T47D (cell line): ENCODE data around the gene WIPF3.

Source experiments
- DNase-seq, 2 experiments: peaks; one replicate each; pipeline versions ENCODE4 v3.0.0 to v3.0.0-alpha.2; 2011 to 2012; ENCODE audit warnings: low read depth in 1 of 2, low spot score in 1 of 2
- JUND ChIP-seq: IDR thresholded peaks from 2 replicates; pipeline ENCODE4 v1.6.1; 2012; ENCODE audit warnings: low read depth
- in situ Hi-C: cut with HindIII; loops from 2 replicates; pipeline ENCODE4 v1.10.0; 2016; ENCODE audit warnings: low sequenced_read_pairs, low pct_unique_long_range_greater_than_20kb

Gene WIPF3

DNA sequence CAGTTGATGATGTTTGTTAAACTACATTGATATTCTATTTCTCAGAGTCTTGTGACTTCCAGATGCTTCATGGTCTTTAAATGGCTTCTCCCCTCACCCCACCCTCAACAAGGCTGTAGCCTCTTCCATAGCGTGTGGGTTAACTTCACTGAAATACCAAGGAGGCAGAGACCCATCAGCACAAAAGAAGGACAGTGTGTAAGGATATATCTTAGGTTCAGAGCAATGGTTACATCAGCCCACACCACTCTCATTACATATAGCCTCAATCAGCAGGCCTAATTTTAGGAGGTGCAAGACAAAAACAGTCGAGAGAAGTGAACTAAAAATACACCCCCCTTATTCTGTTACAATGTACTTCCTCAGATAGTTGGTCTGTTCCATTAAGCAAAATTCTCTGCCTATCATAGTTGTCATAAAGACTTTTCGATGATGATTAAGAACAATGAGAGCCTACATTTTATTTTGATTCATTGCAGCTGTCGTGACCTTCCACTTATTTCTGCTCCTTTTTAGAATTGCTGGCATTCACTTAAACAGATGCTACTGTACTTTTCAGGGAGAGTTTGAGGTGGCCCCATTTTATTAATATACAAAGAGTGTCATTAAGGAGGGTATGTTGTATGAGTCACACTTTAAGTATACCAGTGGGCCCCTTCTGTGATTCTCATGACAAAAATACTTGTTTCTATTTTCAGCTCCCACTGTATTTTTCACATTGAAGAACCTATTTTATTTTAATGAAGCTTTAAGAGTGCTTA, 52.1 kb downstream of the WIPF3 start:
- no peak for TF ChIP-seq JUND
- DNase-seq: no peak
- in situ Hi-C loops: no loop called here

GRCh38 chr7:29859104-29859503, 52.8 kb downstream of the WIPF3 start:
- DNase-seq: no peak
- in situ Hi-C loops: no loop called here
- TF ChIP-seq JUND: no peak

DNA sequence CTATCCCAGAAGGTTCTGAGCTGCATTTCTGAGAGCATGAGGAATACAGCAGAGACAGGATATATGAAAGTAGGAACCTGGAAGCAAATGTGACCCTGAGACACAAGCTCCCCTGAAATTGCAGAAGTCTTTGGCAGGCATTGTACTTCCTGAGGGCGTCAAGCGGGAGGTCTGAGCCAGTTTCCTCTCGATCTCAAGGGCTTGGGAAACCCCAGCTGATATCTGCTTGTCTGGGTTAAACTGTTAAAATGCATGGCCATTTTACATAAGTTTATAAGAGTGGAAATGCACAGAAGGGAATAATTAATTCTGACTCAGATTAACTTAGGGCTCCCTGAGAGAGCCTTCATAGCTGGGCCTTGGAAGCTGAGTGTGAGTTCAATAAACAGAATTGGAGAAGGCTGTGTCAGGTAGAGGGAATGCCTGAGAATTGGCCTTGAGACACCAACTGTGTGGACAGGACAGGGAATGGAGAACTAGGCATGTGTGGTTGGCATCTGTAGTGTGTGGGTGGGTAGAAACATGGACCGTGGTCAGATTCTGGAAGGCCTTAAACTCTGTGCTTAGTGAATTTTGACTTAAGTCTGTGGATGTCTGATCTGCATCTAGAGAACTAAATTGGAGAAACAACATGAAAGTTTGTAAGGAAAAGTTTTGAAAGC, 53.3 kb downstream of the WIPF3 start:
- no peak for DNase-seq
- in situ Hi-C loops: no loop called here
- no peak for TF ChIP-seq JUND

- no peak for TF ChIP-seq JUND
- no peak for DNase-seq
- in situ Hi-C loops: no loop called here
Observed at GRCh38 chr7:29860186-29860585, 53.9 kb downstream of the WIPF3 start.

DNA sequence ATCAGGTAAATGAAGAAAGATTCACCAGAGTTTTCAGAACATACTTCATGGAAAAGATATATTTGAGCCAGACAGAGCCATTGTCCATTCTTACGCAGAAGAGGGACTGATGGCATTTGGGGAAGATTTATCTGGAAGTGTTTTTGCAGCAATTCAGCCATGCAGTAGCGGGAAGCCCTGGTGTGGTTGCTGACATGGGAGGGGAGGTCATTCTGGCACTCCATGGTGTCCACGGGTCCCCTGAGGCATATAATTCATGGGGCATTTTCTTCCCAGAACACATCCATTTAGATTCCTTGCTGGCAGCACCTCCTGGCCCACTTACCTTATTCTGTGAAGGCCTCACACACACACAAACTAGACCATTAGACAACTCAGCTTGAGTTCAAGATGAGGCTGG, 55.6 kb downstream of the WIPF3 start:
- in situ Hi-C loops: no loop called here
- TF ChIP-seq JUND: no peak
- DNase-seq: no peak

DNA sequence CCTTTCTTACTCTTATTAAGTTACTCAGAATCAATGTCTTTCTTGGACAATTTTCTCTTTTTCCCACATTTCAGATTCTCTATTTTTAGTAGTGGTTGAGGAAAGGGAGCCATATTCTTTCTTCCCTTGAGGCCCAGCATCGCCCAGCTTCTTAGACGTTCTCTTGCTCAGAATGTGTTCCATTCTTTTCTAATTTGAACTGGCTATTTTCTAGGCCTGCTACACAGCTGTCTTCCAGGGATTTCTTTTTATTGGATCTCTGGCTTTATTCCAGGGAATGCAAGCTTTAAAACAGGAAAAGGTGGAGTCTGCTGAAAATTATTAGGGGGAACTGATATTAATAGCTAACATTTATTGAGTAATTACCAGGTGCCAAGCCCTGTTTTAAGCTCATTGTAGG, 58.3 kb downstream of the WIPF3 start:
- in situ Hi-C loops: no loop called here
- no peak for DNase-seq
- no peak for TF ChIP-seq JUND

DNA sequence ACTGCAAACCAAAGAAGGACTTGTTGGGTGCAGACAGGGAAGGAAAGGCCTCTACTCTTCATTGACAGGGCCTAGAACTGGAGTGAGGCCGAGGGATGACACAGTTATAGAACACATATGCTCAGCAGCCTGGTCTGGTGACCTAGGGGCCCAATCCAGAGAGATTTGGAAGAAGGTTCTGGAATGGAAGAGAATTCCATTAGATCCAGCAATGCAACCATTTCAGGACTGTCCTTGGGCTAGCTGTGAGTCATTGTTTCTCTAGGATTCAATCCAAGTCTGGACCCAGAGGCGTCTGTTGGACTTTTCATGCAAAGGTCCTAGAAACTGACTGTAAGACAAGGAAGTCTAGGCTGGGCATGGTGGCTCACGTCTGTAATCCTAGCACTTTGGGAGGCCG, 59.2 kb downstream of the WIPF3 start:
- in situ Hi-C loops: no loop called here
- peak in 1 of 2 experiments; percentile 65 for DNase-seq
- TF ChIP-seq JUND: no peak

- in situ Hi-C loops: no loop called here
- no peak for TF ChIP-seq JUND
- DNase-seq: no peak
Observed at GRCh38 chr7:29866490-29866930, 60.2 kb downstream of the WIPF3 start.

GRCh38 chr7:29871787-29872398, 65.6 kb downstream of the WIPF3 start:
- no peak for TF ChIP-seq JUND
- no peak for DNase-seq
- in situ Hi-C loops: no loop called here

DNA sequence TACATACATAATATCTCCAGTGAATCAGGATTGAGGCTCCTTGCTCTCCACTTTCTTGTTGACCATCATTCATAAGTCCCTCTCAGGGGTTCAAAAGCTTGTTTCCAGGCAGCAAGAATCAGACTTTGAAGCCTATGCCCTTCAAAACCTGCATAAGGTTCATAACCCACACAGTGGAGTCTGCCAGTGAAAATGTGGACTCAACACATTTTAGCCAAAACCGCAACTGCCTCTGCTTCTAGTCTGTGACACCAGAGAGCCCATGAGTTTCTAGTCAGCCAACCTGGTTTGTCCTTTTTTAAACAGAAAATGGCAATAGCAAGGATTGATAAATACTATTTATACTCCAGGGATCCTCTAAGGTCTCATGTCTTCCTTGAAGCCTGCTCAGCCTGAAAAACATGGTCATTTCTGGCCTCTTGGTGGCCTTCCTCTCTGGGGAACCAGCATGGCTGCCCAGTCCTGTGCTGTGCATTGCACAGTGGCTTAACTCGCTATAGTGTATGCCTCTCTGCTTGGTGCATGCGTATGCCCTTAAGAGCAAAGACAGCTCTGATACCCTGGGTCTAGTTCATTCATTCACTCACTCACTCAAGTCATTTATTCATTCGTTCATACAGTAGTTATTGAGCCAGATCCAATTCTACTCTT, 67.5 kb downstream of the WIPF3 start:
- peak in 1 of 2 experiments; percentile 27 for DNase-seq
- no peak for TF ChIP-seq JUND
- in situ Hi-C loops: no loop called here

- no peak for TF ChIP-seq JUND
- in situ Hi-C loops: no loop called here
- no peak for DNase-seq
Observed at GRCh38 chr7:29875741-29876140, 69.4 kb downstream of the WIPF3 start.

GRCh38 chr7:29877196-29877595, 70.9 kb downstream of the WIPF3 start:
- TF ChIP-seq JUND: no peak
- no peak for DNase-seq
- in situ Hi-C loops: no loop called here
